CD14-positive monocyte (primary cell): ENCODE data around the gene PPT2. TPM values are rescaled to one million over a fixed set of nuclear protein-coding genes. Genes with fewer than 3 reads are reported as not detected.

Source experiments
- DNase-seq, 3 donors: peaks; one replicate each; pipeline ENCODE4 v3.0.0-alpha.2; 2011 to 2022
- H2AFZ ChIP-seq: 2 replicates; pipeline ENCODE4 v1.6.0; 2012; ENCODE audit warnings: mild to moderate bottlenecking, low read depth, low read length, inconsistent platforms; ENCODE audit not compliant: insufficient read depth, poor library complexity, severe bottlenecking
- H3K27ac ChIP-seq, 2 donors: 1 replicate in 1 of 2; 2 replicates in 1 of 2; pipeline ENCODE4 v1.5.1; 2012 to 2013; ENCODE audit warnings: low read length in 2 of 2, control low read depth in 1 of 2, inconsistent platforms in 1 of 2, low read depth in 1 of 2, mild to moderate bottlenecking in 1 of 2
- H3K27me3 ChIP-seq, 2 donors: one replicate each; pipeline versions ENCODE4 v1.6.0 to v1.6.1; 2011 to 2013; ENCODE audit warnings: low read length in 2 of 2; ENCODE audit not compliant: control insufficient read depth in 2 of 2, insufficient read depth in 2 of 2
- H3K36me3 ChIP-seq, 2 donors: replicated peaks in 1 of 2; 1 replicate in 1 of 2; 2 replicates in 1 of 2; pipeline versions ENCODE4 v1.5.1 to v1.6.1; 2012 to 2013; ENCODE audit warnings: low read length in 2 of 2, control low read depth in 1 of 2, inconsistent platforms in 1 of 2, mild to moderate bottlenecking in 1 of 2; ENCODE audit not compliant: insufficient read depth in 2 of 2, control insufficient read depth in 1 of 2
- H3K4me1 ChIP-seq, 2 donors: 1 replicate in 1 of 2; 2 replicates in 1 of 2; pipeline versions ENCODE4 v1.5.1 to v1.6.1; 2012 to 2013; ENCODE audit warnings: low read length in 2 of 2, control low read depth in 1 of 2, inconsistent platforms in 1 of 2, mild to moderate bottlenecking in 1 of 2, moderate library complexity in 1 of 2; ENCODE audit not compliant: insufficient read depth in 2 of 2, control insufficient read depth in 1 of 2
- H3K4me2 ChIP-seq: replicated peaks from 2 replicates; pipeline ENCODE3; 2012; ENCODE audit warnings: low read length, moderate library complexity, mild to moderate bottlenecking; ENCODE audit not compliant: poor library complexity, severe bottlenecking; ENCODE audit errors: extremely low read depth
- H3K4me3 ChIP-seq, 3 experiments: fragments of 200-600 bp in 1 of 3; sonication (generic) in 1 of 3; replicated peaks in 1 of 3; 1 replicate in 2 of 3; 2 replicates in 1 of 3; pipeline ENCODE4 v1.5.1; 2011 to 2013; ENCODE audit warnings: low read length in 3 of 3, mild to moderate bottlenecking in 3 of 3, control low read depth in 2 of 3, low read depth in 2 of 3, inconsistent platforms in 1 of 3, moderate library complexity in 1 of 3
- H3K79me2 ChIP-seq: 2 replicates; pipeline ENCODE4 v1.6.0; 2012; ENCODE audit warnings: mild to moderate bottlenecking, control low read depth, inconsistent platforms, low read length, moderate library complexity; ENCODE audit not compliant: insufficient read depth
- H3K9ac ChIP-seq: 2 replicates; pipeline ENCODE4 v1.6.0; 2017; ENCODE audit warnings: low read length, mild to moderate bottlenecking; ENCODE audit not compliant: insufficient read depth, poor library complexity, severe bottlenecking
- H3K9me3 ChIP-seq, 2 donors: replicated peaks in 1 of 2; 1 replicate in 1 of 2; 2 replicates in 1 of 2; pipeline versions ENCODE4 v1.5.1 to v1.6.1; 2012 to 2013; ENCODE audit warnings: low read length in 2 of 2, control low read depth in 1 of 2; ENCODE audit not compliant: control insufficient read depth in 1 of 2, insufficient read depth in 1 of 2
- H4K20me1 ChIP-seq: 2 replicates; pipeline ENCODE4 v1.6.0; 2012; ENCODE audit warnings: mild to moderate bottlenecking, low read length, control low read depth, moderate library complexity; ENCODE audit not compliant: insufficient read depth
- H3K27ac Mint-ChIP-seq, 7 donors: one replicate each; pipeline ENCODE4 v1.8.0; 2020; ENCODE audit warnings: mild to moderate bottlenecking in 7 of 7, mixed read lengths in 7 of 7, moderate library complexity in 6 of 7, inconsistent platforms in 2 of 7
- H3K27me3 Mint-ChIP-seq, 3 donors: one replicate each; pipeline ENCODE4 v1.8.0; 2021 to 2022; ENCODE audit warnings: low read depth in 3 of 3, mild to moderate bottlenecking in 3 of 3, mixed read lengths in 3 of 3, moderate library complexity in 3 of 3, inconsistent platforms in 1 of 3
- H3K36me3 Mint-ChIP-seq, 2 donors: one replicate each; pipeline ENCODE4 v1.8.0; 2020; ENCODE audit warnings: mixed read lengths in 2 of 2, inconsistent platforms in 1 of 2, mild to moderate bottlenecking in 1 of 2
- H3K4me1 Mint-ChIP-seq: one replicate; pipeline ENCODE4 v1.8.0; 2020; ENCODE audit warnings: mild to moderate bottlenecking, mixed read lengths
- H3K4me3 Mint-ChIP-seq, 2 donors: one replicate each; pipeline ENCODE4 v1.8.0; 2020; ENCODE audit warnings: mild to moderate bottlenecking in 2 of 2, mixed read lengths in 2 of 2, moderate library complexity in 1 of 2
- H3K9me3 Mint-ChIP-seq, 7 donors: one replicate each; pipeline ENCODE4 v1.8.0; 2020 to 2022; ENCODE audit warnings: mixed read lengths in 7 of 7, mild to moderate bottlenecking in 6 of 7, moderate library complexity in 6 of 7, inconsistent platforms in 2 of 7
- WGBS: methylation state at CpG from one replicate; pipeline ENCODE4 v1.1.5; 2013; ENCODE audit warnings: missing lambda C conversion rate; ENCODE audit not compliant: insufficient coverage; 5-methylcytosine and 5-hydroxymethylcytosine counted together
- intact Hi-C, 2 donors: fragments of 100-400 bp; cut with micrococcal nuclease; formaldehyde crosslinking; loops; one replicate each; pipeline versions ENCODE4 v1.15.0 to v1.15.1; 2023
- polyA plus RNA-seq, 3 donors: library from polyadenylated mRNA; depleted of rRNA in 1 of 3; unstranded in 2 of 3; stranded (reverse) in 1 of 3; fragments of 300-500 nt in 2 of 3; fragments of >200 nt in 1 of 3; fragmentation: Illumina TruSeq in 2 of 3; gene quantifications; 1 replicate in 2 of 3; 2 replicates in 1 of 3; pipeline ENCODE4 v1.2.3, GENCODE V29; 2012 to 2021
- TF ChIP-seq, protein P1 (sequence below): fragments of 200-600 bp; IDR thresholded peaks from one replicate; pipeline ENCODE4 v1.8.0; 2022; ENCODE audit warnings: antibody characterized with exemption, mild to moderate bottlenecking

PPT2 gene
- polyA plus RNA-seq, 3 donors: 1.4 to 4.0 (median 1.8) TPM

- Histone ChIP-seq H3K79me2 (no peaks in the 10 kb centered on the region), H3K4me2 (no peak overlapping the region), H3K4me3 (no peak overlapping the region), H3K4me1 (no peaks in the 10 kb centered on the region), H3K27ac (no peak overlapping the region), H3K9ac (no peak overlapping the region), H3K27me3 (no peaks in the 10 kb centered on the region), H3K9me3 (no peaks in the 10 kb centered on the region), H3K36me3 (peaks cover 2 to 5% of the 10 kb centered on the region in 2 donors), H4K20me1 (no peaks in the 10 kb centered on the region), H2AFZ (no peak overlapping the region)
- Mint-ChIP-seq H3K36me3 (peaks cover 7 to 12% of the 10 kb centered on the region in 2 donors), H3K4me3 (no peak overlapping the region), H3K4me1 (no peaks in the 10 kb centered on the region), H3K9me3 (no peaks in the 10 kb centered on the region), H3K27me3 (peaks cover 0 to 2% (median 1%) of the 10 kb centered on the region in 3 donors), H3K27ac (peak overlapping the region in 1 of 7 donors; percentile 63)
- intact Hi-C loops: no loop called here
- 94% methylated on average over 4 of the region's 7 CpGs for WGBS
- DNase-seq: no peak
- TF ChIP-seq, protein P1, sequence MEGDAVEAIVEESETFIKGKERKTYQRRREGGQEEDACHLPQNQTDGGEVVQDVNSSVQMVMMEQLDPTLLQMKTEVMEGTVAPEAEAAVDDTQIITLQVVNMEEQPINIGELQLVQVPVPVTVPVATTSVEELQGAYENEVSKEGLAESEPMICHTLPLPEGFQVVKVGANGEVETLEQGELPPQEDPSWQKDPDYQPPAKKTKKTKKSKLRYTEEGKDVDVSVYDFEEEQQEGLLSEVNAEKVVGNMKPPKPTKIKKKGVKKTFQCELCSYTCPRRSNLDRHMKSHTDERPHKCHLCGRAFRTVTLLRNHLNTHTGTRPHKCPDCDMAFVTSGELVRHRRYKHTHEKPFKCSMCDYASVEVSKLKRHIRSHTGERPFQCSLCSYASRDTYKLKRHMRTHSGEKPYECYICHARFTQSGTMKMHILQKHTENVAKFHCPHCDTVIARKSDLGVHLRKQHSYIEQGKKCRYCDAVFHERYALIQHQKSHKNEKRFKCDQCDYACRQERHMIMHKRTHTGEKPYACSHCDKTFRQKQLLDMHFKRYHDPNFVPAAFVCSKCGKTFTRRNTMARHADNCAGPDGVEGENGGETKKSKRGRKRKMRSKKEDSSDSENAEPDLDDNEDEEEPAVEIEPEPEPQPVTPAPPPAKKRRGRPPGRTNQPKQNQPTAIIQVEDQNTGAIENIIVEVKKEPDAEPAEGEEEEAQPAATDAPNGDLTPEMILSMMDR: no peak
Observed at GRCh38 chr6:32163559-32164258, 9.8 kb downstream of the PPT2 start.

DNA sequence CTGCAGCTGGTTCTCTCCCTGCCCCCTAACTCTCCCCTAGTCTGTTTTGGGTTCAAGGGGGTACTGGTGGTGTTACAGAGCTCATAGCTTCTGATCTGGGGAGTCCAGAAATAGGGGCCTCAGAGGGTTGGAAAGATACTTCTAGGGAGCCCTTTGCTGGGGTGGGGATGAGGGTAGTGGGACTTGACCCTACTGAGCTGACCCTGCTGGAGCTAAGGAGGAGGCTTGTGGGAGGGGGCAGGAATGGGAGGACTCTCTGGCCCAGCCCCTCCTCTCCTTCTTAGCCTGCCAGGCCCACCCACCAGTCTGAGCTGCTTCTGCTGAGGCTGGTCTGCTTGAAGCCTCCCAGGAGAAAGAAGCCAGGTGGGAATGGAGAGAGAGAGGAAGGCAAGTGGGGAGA lies 10.4 kb downstream of the PPT2 start, which contains the start of gene EGFL8:
Gene EGFL8 (plus strand): TSS at position 301 of the 400 bp plus-strand sequence. CDS start 1,571 bp downstream, outside the sequence.
- Histone ChIP-seq H3K4me1 (no peaks in the 10 kb centered on the region), H3K9me3 (no peaks in the 10 kb centered on the region), H3K4me2 (no peak within 1 kb of the TSS), H3K36me3 (peaks cover 7 to 11% of the 10 kb centered on the region in 2 donors), H3K79me2 (no peaks in the 10 kb centered on the region), H4K20me1 (no peaks in the 10 kb centered on the region), H3K4me3 (no peak within 1 kb of the TSS), H2AFZ (no peak within 1 kb of the TSS), H3K27ac (no peak within 1 kb of the TSS), H3K9ac (no peak within 1 kb of the TSS), H3K27me3 (no peaks in the 10 kb centered on the region)
- H3K27me3 Mint-ChIP-seq: peaks cover 0 to 2% (median 1%) of the 10 kb centered on the region in 3 donors
- intact Hi-C loops: no loop called here
- no peaks in the 10 kb centered on the region for H3K4me1 Mint-ChIP-seq
- peak within 1 kb of the TSS in 1 of 7 donors; percentile 63 for H3K27ac Mint-ChIP-seq
- DNase-seq: no peak
- H3K4me3 Mint-ChIP-seq: no peak within 1 kb of the TSS
- H3K36me3 Mint-ChIP-seq: peaks cover 11 to 17% of the 10 kb centered on the region in 2 donors
- TF ChIP-seq, protein P1: no peak
- H3K9me3 Mint-ChIP-seq: no peaks in the 10 kb centered on the region
